IPS-18c (cell line): ENCODE data around the gene CIAO3.
A peak's percentile ranks its signal among the peaks of the same experiment; 100 is the strongest.

ENCODE experiments used
- H3K4me3 ChIP-seq: 2 replicates; pipeline ENCODE4 v1.7.0; 2013; ENCODE audit warnings: low read depth, mild to moderate bottlenecking, low read length, moderate library complexity; ENCODE audit not compliant: insufficient read depth
- H3K9me3 ChIP-seq: one replicate; pipeline ENCODE4 v1.6.1; 2013; ENCODE audit warnings: mild to moderate bottlenecking, low read length, moderate library complexity; ENCODE audit not compliant: control insufficient read depth, insufficient read depth

Gene CIAO3

GRCh38 chr16:681746-682427, 58.9 kb downstream of the CIAO3 start:
- H3K9me3 ChIP-seq = no peaks in the 10 kb centered on the region
- H3K4me3 ChIP-seq = peak overlapping the region; percentile 80

- Histone ChIP-seq H3K9me3 (no peaks in the 10 kb centered on the region), H3K4me3 (peak overlapping the region; percentile 80)
Measured at GRCh38 chr16:680967-681745, 59.6 kb downstream of the CIAO3 start.

GRCh38 chr16:680625-680945, 60.2 kb downstream of the CIAO3 start:
- H3K9me3 ChIP-seq = no peaks in the 10 kb centered on the region
- H3K4me3 ChIP-seq = peak overlapping the region; percentile 80

GRCh38 chr16:679814-680624, 60.8 kb downstream of the CIAO3 start, which contains the start of gene STUB1:
TSS of gene STUB1 (plus strand) at chr16:680410. CDS start at chr16:680526, 116 bp downstream.
- Histone ChIP-seq H3K9me3 (no peaks in the 10 kb centered on the region), H3K4me3 (peak within 1 kb of the TSS; percentile 80)
